ENCODE measurements around the gene TUBB2B.
"Not testable (repeated sequence)": the region's sequence is repeated elsewhere in the genome, so short reads cannot be mapped to it uniquely, and the experiment has no call there.

TUBB2B gene

GRCh38 chr6:3178666-3179065 is 48.8 kb downstream of the TUBB2B start:
- not testable (repeated sequence) for DNase-seq

GRCh38 chr6:3176562-3177355 is 50.7 kb downstream of the TUBB2B start:
- peak; percentile 31 for DNase-seq

- DNase-seq: no peak
Observed at GRCh38 chr6:3175715-3176402, 51.6 kb downstream of the TUBB2B start.
